ENCODE results near the gene PARD3.

GRCh38 chr10:34091635-34092195 is 723.4 kb downstream of the PARD3 start:
- no peak for TF ChIP-seq CTCF (IDR thresholded peaks at IDR 0.05; ENCODE audit: extremely low read depth in 1 of 2, insufficient read depth in 1 of 2, low read depth in 1 of 2, low read length in 2 of 2)
- no peak for TF ChIP-seq EZH2 (IDR thresholded peaks at IDR 0.05; ENCODE audit: borderline replicate concordance, low read depth, low read length, severe bottlenecking)
- TF ChIP-seq POLR2AphosphoS5 (IDR thresholded peaks at IDR 0.05; ENCODE audit: insufficient read depth, low read depth, low read length) = no peak
